Measurements from ENCODE around the gene HDAC9.

DNA sequence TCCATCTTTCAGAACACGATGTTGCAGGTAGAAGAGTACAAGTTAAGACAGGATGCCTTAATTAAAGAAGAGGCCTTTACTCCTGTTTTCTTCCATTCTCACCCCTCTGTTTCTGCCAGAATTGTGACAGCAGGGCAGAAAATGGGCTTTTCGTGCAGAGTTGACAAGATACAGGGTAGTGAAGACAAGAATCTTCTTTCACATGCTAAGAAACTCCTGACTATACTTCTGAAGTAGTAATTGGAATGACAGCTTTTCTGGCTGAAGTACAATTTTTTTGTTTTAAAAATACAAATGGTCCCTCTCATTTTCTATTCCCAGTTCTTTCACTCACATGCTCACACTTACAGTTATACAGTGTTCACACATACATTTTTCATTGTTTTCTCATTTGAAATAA, 22.1 kb downstream of the HDAC9 start:
- no peak for TF ChIP-seq CTCF (IDR thresholded peaks at IDR 0.05)
- TF ChIP-seq POLR2A (IDR thresholded peaks at IDR 0.05), result no peak
